Sciatic nerve (tissue), 1 donor: ENCODE measurements around the gene FASN. TPM values are rescaled to one million over a fixed set of nuclear protein-coding genes. Genes with fewer than 3 reads are reported as not detected.

ENCODE experiments used
- total RNA-seq: library from RNA; stranded (reverse); fragmentation: NEBNext Ultra II Directional; extraction: Animal tissue kit (Norgen Biotek cat#: 25700); gene quantifications from one replicate; pipeline ENCODE4 v1.2.1, GENCODE V29; 2021
- donor health status: DM: no; HTN: no; CAD: no.

The FASN gene
- total RNA-seq, 1 donor from 2014 or later: 280 TPM

Other genes with a start within 250 kb of the FASN start
- 248 TPM for gene P4HB, start 237.7 kb downstream of the FASN start, total RNA-seq
- gene ARHGDIA, start 226.9 kb downstream of the FASN start, total RNA-seq: 387 TPM
- 45.9 TPM for gene ALYREF, start 206.7 kb downstream of the FASN start, total RNA-seq
- gene ANAPC11, start 206.5 kb downstream of the FASN start, total RNA-seq: 58.2 TPM
- 0.80 TPM for gene NPB, start 196.0 kb downstream of the FASN start, total RNA-seq
- 34.1 TPM for gene PCYT2, start 186.8 kb downstream of the FASN start, total RNA-seq
- 17.7 TPM for gene SIRT7, start 180.1 kb downstream of the FASN start, total RNA-seq
- 27.8 TPM for gene MAFG, start 170.5 kb downstream of the FASN start, total RNA-seq
- gene PYCR1, start 160.9 kb downstream of the FASN start, total RNA-seq: 8.0 TPM
- gene MYADML2, start 151.0 kb downstream of the FASN start, total RNA-seq: not detected
- not detected for gene NOTUM, start 137.0 kb downstream of the FASN start, total RNA-seq
- gene ASPSCR1, start 120.6 kb downstream of the FASN start, total RNA-seq: 32.5 TPM
- 33.6 TPM for gene CENPX, start 75.4 kb downstream of the FASN start, total RNA-seq
- gene LRRC45, start 74.9 kb downstream of the FASN start, total RNA-seq: 8.6 TPM
- 4.0 TPM for gene RAC3, start 66.6 kb downstream of the FASN start, total RNA-seq
- 80.0 TPM for gene DCXR, start 60.5 kb downstream of the FASN start, total RNA-seq
- 42.4 TPM for gene RFNG, start 46.4 kb downstream of the FASN start, total RNA-seq
- gene GPS1, start 46.3 kb downstream of the FASN start, total RNA-seq: 68.2 TPM
- gene DUS1L, start 32.4 kb downstream of the FASN start, total RNA-seq: 57.1 TPM
- 50.6 TPM for gene CCDC57, start 114.6 kb upstream of the FASN start, total RNA-seq
- 53.1 TPM for gene SLC16A3, start 130.8 kb upstream of the FASN start, total RNA-seq
- gene CSNK1D, start 175.5 kb upstream of the FASN start, total RNA-seq: 152 TPM
- gene CD7, start 219.4 kb upstream of the FASN start, total RNA-seq: 2.5 TPM
- gene SECTM1, start 235.5 kb upstream of the FASN start, total RNA-seq: 22.2 TPM